Smooth muscle cell (in vitro differentiated cells): ENCODE data around the gene PLEKHO2. TPM values are rescaled to one million over a fixed set of nuclear protein-coding genes. Genes with fewer than 3 reads are reported as not detected.

ENCODE experiments used
- DNase-seq: peaks from one replicate; lab custom pipeline; 2025; ENCODE audit not compliant: unreplicated experiment; lab: John Stamatoyannopoulos, UW
- H2AFZ ChIP-seq: fragments of 200-600 bp; sonication (generic); 2 replicates; pipeline ENCODE4 v1.6.0; 2016; ENCODE audit warnings: antibody characterized with exemption, low read depth, mild to moderate bottlenecking
- H3F3A ChIP-seq: fragments of 200-600 bp; sonication (generic); 2 replicates; pipeline ENCODE4 v1.6.0; 2017; ENCODE audit warnings: antibody characterized with exemption, low read depth
- H3K27ac ChIP-seq: fragments of 200-600 bp; sonication (generic); 2 replicates; pipeline ENCODE4 v1.5.1; 2016; ENCODE audit warnings: low read depth, mild to moderate bottlenecking
- H3K27me3 ChIP-seq: fragments of 200-600 bp; sonication (generic); 2 replicates; pipeline ENCODE4 v1.6.1; 2016; ENCODE audit warnings: low read depth, mild to moderate bottlenecking
- H3K36me3 ChIP-seq: fragments of 200-600 bp; sonication (generic); 2 replicates; pipeline ENCODE4 v1.5.1; 2016; ENCODE audit warnings: low read depth
- H3K4me1 ChIP-seq: fragments of 200-600 bp; sonication (generic); 2 replicates; pipeline ENCODE4 v1.5.1; 2016; ENCODE audit warnings: low read depth
- H3K4me2 ChIP-seq: fragments of 200-600 bp; sonication (generic); 2 replicates; pipeline ENCODE4 v1.6.0; 2016; ENCODE audit warnings: mild to moderate bottlenecking
- H3K4me3 ChIP-seq: fragments of 200-600 bp; sonication (generic); 2 replicates; pipeline ENCODE4 v1.5.1; 2016; ENCODE audit warnings: mild to moderate bottlenecking
- H3K79me2 ChIP-seq: fragments of 200-600 bp; sonication (generic); 2 replicates; pipeline ENCODE4 v1.6.0; 2016; ENCODE audit warnings: low read depth, mild to moderate bottlenecking
- H3K9ac ChIP-seq: fragments of 200-600 bp; sonication (generic); 2 replicates; pipeline ENCODE4 v1.6.0; 2016; ENCODE audit warnings: low read depth
- H3K9me3 ChIP-seq: fragments of 200-600 bp; sonication (generic); replicated peaks from 2 replicates; pipeline ENCODE4 v1.5.1; 2016; ENCODE audit warnings: low read depth
- H4K20me1 ChIP-seq: fragments of 200-600 bp; sonication (generic); 2 replicates; pipeline ENCODE4 v1.6.0; 2016; ENCODE audit warnings: low read depth
- CTCF ChIP-seq: fragments of 200-600 bp; sonication (generic); IDR thresholded peaks from 2 replicates; pipeline ENCODE4 v1.5.1; 2017; ENCODE audit warnings: borderline replicate concordance, mild to moderate bottlenecking, antibody characterized with exemption; ENCODE audit not compliant: insufficient read depth, poor library complexity, severe bottlenecking
- WGBS: methylation state at CpG from one replicate; pipeline ENCODE4 v1.1.7; 2016; ENCODE audit warnings: low lambda C conversion rate; 5-methylcytosine and 5-hydroxymethylcytosine counted together
- polyA plus RNA-seq: library from polyadenylated mRNA; unstranded; fragments of >200 nt; fragmentation: Nextera tagmentation; extraction: Ambion mirVana; gene quantifications from 2 replicates; pipeline ENCODE4 v1.2.1, GENCODE V29; 2016
- total RNA-seq: library from RNA; depleted of rRNA; stranded (reverse); fragments of >200 nt; gene quantifications from 2 replicates; pipeline ENCODE4 v1.2.3, GENCODE V29; 2014

Gene PLEKHO2
- total and polyA plus RNA-seq, 2 experiments from 2014 or later, result 7.9 to 16.3 TPM

- Histone ChIP-seq H4K20me1 (peaks cover 36% of the 10 kb centered on the region), H3K4me2 (peak overlapping the region; percentile 96), H3F3A (no peaks in the 10 kb centered on the region), H3K79me2 (peaks cover 44% of the 10 kb centered on the region), H3K36me3 (no peaks in the 10 kb centered on the region), H3K27ac (peak overlapping the region; percentile 76), H3K9me3 (no peaks in the 10 kb centered on the region), H3K4me1 (peaks cover 37% of the 10 kb centered on the region), H2AFZ (peak overlapping the region; percentile 64), H3K27me3 (no peaks in the 10 kb centered on the region), H3K9ac (peak overlapping the region; percentile 16), H3K4me3 (peak overlapping the region; percentile 87)
- 3% methylated on average over 12 of the region's 12 CpGs for WGBS
- no peak for DNase-seq
- TF ChIP-seq CTCF, result no peak
Observed at GRCh38 chr15:64841060-64841343, 713 bp upstream of the PLEKHO2 start.

- Histone ChIP-seq H3K4me3 (peak overlapping the region; percentile 87), H3F3A (no peaks in the 10 kb centered on the region), H3K79me2 (peaks cover 57% of the 10 kb centered on the region), H3K4me1 (peaks cover 37% of the 10 kb centered on the region), H4K20me1 (peaks cover 49% of the 10 kb centered on the region), H3K9ac (peak overlapping the region; percentile 87), H3K36me3 (no peaks in the 10 kb centered on the region), H3K27me3 (no peaks in the 10 kb centered on the region), H3K4me2 (peak overlapping the region; percentile 96), H2AFZ (no peak overlapping the region), H3K27ac (peak overlapping the region; percentile 62), H3K9me3 (no peaks in the 10 kb centered on the region)
- no peak for TF ChIP-seq CTCF
- DNase-seq, result no peak
- 9% methylated on average over 22 of the region's 26 CpGs for WGBS
Observed at GRCh38 chr15:64842096-64842939, 603 bp downstream of the PLEKHO2 start.

- Histone ChIP-seq H3K4me1 (peaks cover 37% of the 10 kb centered on the region), H3K27ac (peak overlapping the region; percentile 62), H3K4me3 (peak overlapping the region; percentile 87), H3K36me3 (no peaks in the 10 kb centered on the region), H3F3A (no peaks in the 10 kb centered on the region), H4K20me1 (peaks cover 57% of the 10 kb centered on the region), H3K9ac (peak overlapping the region; percentile 87), H2AFZ (no peak overlapping the region), H3K4me2 (peak overlapping the region; percentile 96), H3K9me3 (no peaks in the 10 kb centered on the region), H3K27me3 (no peaks in the 10 kb centered on the region), H3K79me2 (peaks cover 64% of the 10 kb centered on the region)
- no peak for TF ChIP-seq CTCF
- WGBS, result 19% methylated on average over 7 of the region's 7 CpGs
- DNase-seq, result no peak
Observed at GRCh38 chr15:64842986-64843561, 1.4 kb downstream of the PLEKHO2 start.
